SK-N-SH treated with all-trans-retinoic acid at 6 μM for 48 hours (cell line): Measurements from ENCODE around the gene ATP1B3.

ENCODE experiments used
- ATAC-seq: fragments of 200-7000 bp; cut with Tn5 transposase; 3 replicates; pipeline ENCODE4 v1.9.1; 2020; ENCODE audit warnings: mild to moderate bottlenecking, moderate library complexity
- ARNTL ChIP-seq: fragments of 450-650 bp; formaldehyde crosslinking; IDR thresholded peaks from 2 replicates; pipeline ENCODE4 v1.5.0; 2020; ENCODE audit warnings: low read depth, mild to moderate bottlenecking, moderate library complexity, borderline replicate concordance
- BACH2 ChIP-seq: fragments of 250-450 bp; sonication (Bioruptor Pico); IDR thresholded peaks from 2 replicates; pipeline ENCODE4 v1.9.0; 2021; ENCODE audit warnings: mild to moderate bottlenecking, borderline replicate concordance
- CREB5 ChIP-seq: fragments of 250-450 bp; sonication (Bioruptor Pico); IDR thresholded peaks from 2 replicates; pipeline ENCODE4 v1.5.1; 2020; ENCODE audit warnings: low read depth, mild to moderate bottlenecking, moderate library complexity
- CSDC2 ChIP-seq: fragments of 250-450 bp; sonication (Bioruptor Pico); IDR thresholded peaks from 2 replicates; pipeline ENCODE4 v1.5.0; 2020; ENCODE audit warnings: mild to moderate bottlenecking, moderate library complexity
- CSRNP3 ChIP-seq: fragments of 250-450 bp; sonication (Bioruptor Pico); IDR thresholded peaks from 2 replicates; pipeline ENCODE4 v1.5.1; 2021; ENCODE audit warnings: mild to moderate bottlenecking, moderate library complexity
- ESRRG ChIP-seq: fragments of 250-450 bp; sonication (Bioruptor Pico); IDR thresholded peaks from 2 replicates; pipeline ENCODE4 v1.6.1; 2021; ENCODE audit warnings: mild to moderate bottlenecking
- GLIS3 ChIP-seq: fragments of 250-450 bp; sonication (Bioruptor Pico); IDR thresholded peaks from 2 replicates; pipeline ENCODE4 v1.5.0; 2020; ENCODE audit warnings: mild to moderate bottlenecking, moderate library complexity
- ISL1 ChIP-seq: fragments of 250-450 bp; sonication (Bioruptor Pico); IDR thresholded peaks from 2 replicates; pipeline ENCODE4 v2.1.2; 2022; ENCODE audit warnings: mild to moderate bottlenecking, moderate library complexity
- OSR1 ChIP-seq: fragments of 250-450 bp; sonication (Bioruptor Pico); IDR thresholded peaks from 2 replicates; pipeline ENCODE4 v1.8.0; 2022; ENCODE audit warnings: moderate library complexity, mild to moderate bottlenecking, inconsistent platforms
- PATZ1 ChIP-seq: fragments of 250-450 bp; sonication (Bioruptor Pico); IDR thresholded peaks from 2 replicates; pipeline ENCODE4 v1.8.0; 2020; ENCODE audit warnings: mild to moderate bottlenecking, moderate library complexity, borderline replicate concordance
- POU6F1 ChIP-seq: fragments of 250-450 bp; sonication (Bioruptor Pico); IDR thresholded peaks from 2 replicates; pipeline ENCODE4 v1.8.0; 2021; ENCODE audit warnings: low read depth, mild to moderate bottlenecking, moderate library complexity, borderline replicate concordance
- PPARA ChIP-seq: fragments of 250-450 bp; sonication (Bioruptor Pico); IDR thresholded peaks from 2 replicates; pipeline ENCODE4 v1.5.0; 2020; ENCODE audit warnings: mild to moderate bottlenecking, borderline replicate concordance
- RARB ChIP-seq: fragments of 250-450 bp; sonication (Bioruptor Pico); IDR thresholded peaks from 2 replicates; pipeline ENCODE4 v1.8.0; 2021; ENCODE audit warnings: mild to moderate bottlenecking, moderate library complexity
- SNAI2 ChIP-seq: fragments of 250-450 bp; sonication (Bioruptor Pico); IDR thresholded peaks from 2 replicates; pipeline ENCODE4 v1.5.0; 2020; ENCODE audit warnings: mild to moderate bottlenecking, moderate library complexity
- TCF4 ChIP-seq: fragments of 250-450 bp; sonication (Bioruptor Pico); IDR thresholded peaks from 2 replicates; pipeline ENCODE4 v1.8.0; 2021; ENCODE audit warnings: mild to moderate bottlenecking, moderate library complexity, borderline replicate concordance
- TOX ChIP-seq: fragments of 250-450 bp; sonication (Bioruptor Pico); IDR thresholded peaks from 2 replicates; pipeline ENCODE4 v1.8.0; 2021; ENCODE audit warnings: mild to moderate bottlenecking, moderate library complexity, borderline replicate concordance
- ZC3H10 ChIP-seq: fragments of 250-450 bp; sonication (Bioruptor Pico); IDR thresholded peaks from 2 replicates; pipeline ENCODE4 v1.5.1; 2021; ENCODE audit warnings: mild to moderate bottlenecking, moderate library complexity
- ZFP3 ChIP-seq: fragments of 250-450 bp; sonication (Bioruptor Pico); IDR thresholded peaks from 2 replicates; pipeline ENCODE4 v1.5.0; 2020; ENCODE audit warnings: mild to moderate bottlenecking, moderate library complexity
- ZFP30 ChIP-seq: fragments of 450-650 bp; formaldehyde crosslinking; IDR thresholded peaks from 2 replicates; pipeline ENCODE4 v1.5.0; 2022; ENCODE audit warnings: mild to moderate bottlenecking, moderate library complexity
- ZNF565 ChIP-seq: fragments of 450-650 bp; formaldehyde crosslinking; conservative IDR thresholded peaks from 2 replicates; pipeline ENCODE4 v1.5.0; 2020; ENCODE audit warnings: low read depth, mild to moderate bottlenecking, moderate library complexity
- ZNF70 ChIP-seq: fragments of 450-650 bp; formaldehyde crosslinking; IDR thresholded peaks from 2 replicates; pipeline ENCODE4 v1.5.0; 2020; ENCODE audit warnings: mild to moderate bottlenecking, moderate library complexity
- ZNF8 ChIP-seq: fragments of 450-650 bp; formaldehyde crosslinking; IDR thresholded peaks from 2 replicates; pipeline ENCODE4 v1.5.0; 2020; ENCODE audit warnings: mild to moderate bottlenecking, moderate library complexity

Gene ATP1B3

GRCh38 chr3:141876891-141877621 is 613 bp downstream of the ATP1B3 start:
- TF ChIP-seq RARB: no peak
- no peak for TF ChIP-seq GLIS3
- no peak for TF ChIP-seq ZC3H10 (CRISPR knock-in tag)
- TF ChIP-seq ZFP30: no peak
- no peak for TF ChIP-seq ESRRG (CRISPR knock-in tag)
- no peak for TF ChIP-seq CSDC2 (CRISPR knock-in tag)
- TF ChIP-seq SNAI2: no peak
- no peak for TF ChIP-seq POU6F1 (CRISPR knock-in tag)
- TF ChIP-seq ARNTL (CRISPR knock-in tag): no peak
- TF ChIP-seq ZNF70: no peak
- TF ChIP-seq OSR1 (CRISPR knock-in tag): no peak
- no peak for TF ChIP-seq ZNF565 (CRISPR knock-in tag)
- TF ChIP-seq PPARA: no peak
- no peak for TF ChIP-seq PATZ1
- no peak for TF ChIP-seq TOX
- no peak for TF ChIP-seq ZFP3 (CRISPR knock-in tag)
- no peak for TF ChIP-seq TCF4
- no peak for TF ChIP-seq CREB5
- no peak for TF ChIP-seq BACH2 (CRISPR knock-in tag)
- peak; percentile 1 for ATAC-seq

GRCh38 chr3:141877911-141878310 is 1.5 kb downstream of the ATP1B3 start:
- TF ChIP-seq PATZ1 (no peak), ZFP30 (no peak), ZNF565 (CRISPR knock-in tag) (no peak), PPARA (no peak), GLIS3 (no peak), ESRRG (CRISPR knock-in tag) (no peak), TOX (no peak), ZNF8 (CRISPR knock-in tag) (no peak), ISL1 (no peak), TCF4 (no peak)
- no peak for ATAC-seq

GRCh38 chr3:141878326-141878725 is 1.9 kb downstream of the ATP1B3 start:
- no peak for ATAC-seq
- no peak for TF ChIP-seq ZC3H10 (CRISPR knock-in tag)
- TF ChIP-seq TOX: no peak
- no peak for TF ChIP-seq TCF4
- TF ChIP-seq ARNTL (CRISPR knock-in tag): no peak
- no peak for TF ChIP-seq ESRRG (CRISPR knock-in tag)
- TF ChIP-seq GLIS3: no peak
- no peak for TF ChIP-seq ZFP3 (CRISPR knock-in tag)
- TF ChIP-seq PPARA: no peak
- no peak for TF ChIP-seq ISL1
- no peak for TF ChIP-seq PATZ1

GRCh38 chr3:141878817-141879216 is 2.4 kb downstream of the ATP1B3 start:
- TF ChIP-seq CREB5: no peak
- no peak for TF ChIP-seq CSDC2 (CRISPR knock-in tag)
- TF ChIP-seq CSRNP3 (CRISPR knock-in tag): no peak
- TF ChIP-seq ZFP30: no peak
- TF ChIP-seq ZFP3 (CRISPR knock-in tag): no peak
- TF ChIP-seq ZNF70: no peak
- TF ChIP-seq TOX: no peak
- no peak for TF ChIP-seq SNAI2
- TF ChIP-seq GLIS3: no peak
- TF ChIP-seq ARNTL (CRISPR knock-in tag): no peak
- no peak for TF ChIP-seq PATZ1
- no peak; the same call in 2 of the 3 replicates for ATAC-seq
